HG03439 (cell line): ENCODE results near the gene PPM1A.

Experiments used
- ATAC-seq: cut with Tn5 transposase; IDR thresholded peaks from one replicate; pipeline ENCODE4 v1.9.1; 2021; ENCODE audit warnings: mild to moderate bottlenecking, moderate library complexity; ENCODE audit not compliant: unreplicated experiment

PPM1A gene

DNA sequence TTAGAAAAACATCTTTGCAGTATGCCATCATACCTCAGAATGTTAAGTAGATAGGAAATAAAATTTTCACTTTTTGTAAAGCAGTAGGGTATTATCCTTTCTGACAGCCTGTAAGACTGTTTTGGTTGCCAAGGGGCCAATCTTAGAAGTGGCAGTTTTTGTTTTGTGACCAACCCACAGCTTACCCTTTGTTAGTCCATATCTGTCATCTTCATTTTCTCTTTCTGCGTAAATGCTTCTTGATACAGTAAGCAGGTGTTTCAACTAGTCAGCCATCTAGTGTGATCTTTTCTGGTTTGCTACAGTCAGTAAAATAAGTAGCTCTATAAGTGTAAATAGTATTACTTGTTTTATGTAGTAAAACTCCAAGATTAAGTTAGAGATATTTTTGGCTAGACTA is 8.8 kb downstream of the PPM1A start:
- no peak for ATAC-seq

DNA sequence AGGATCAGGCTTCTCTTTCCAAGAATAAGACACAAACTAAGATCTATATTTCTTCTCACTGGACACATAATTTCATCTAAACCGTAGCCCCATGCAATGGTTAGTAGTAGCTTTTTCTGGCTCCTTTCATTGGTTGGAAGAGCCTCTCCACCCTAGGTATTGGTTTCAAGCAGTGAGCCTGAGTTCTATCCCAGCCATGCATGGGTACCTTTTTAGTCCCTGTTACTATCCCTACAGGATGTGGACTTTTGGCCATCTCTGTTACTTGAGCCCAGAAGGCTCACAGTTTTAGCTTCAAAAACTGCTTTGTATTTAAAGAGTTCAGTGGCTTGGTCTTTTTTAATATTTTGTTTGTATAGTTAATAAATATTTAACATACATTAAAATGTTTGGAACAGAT is 16.1 kb downstream of the PPM1A start:
- ATAC-seq, result no peak

DNA sequence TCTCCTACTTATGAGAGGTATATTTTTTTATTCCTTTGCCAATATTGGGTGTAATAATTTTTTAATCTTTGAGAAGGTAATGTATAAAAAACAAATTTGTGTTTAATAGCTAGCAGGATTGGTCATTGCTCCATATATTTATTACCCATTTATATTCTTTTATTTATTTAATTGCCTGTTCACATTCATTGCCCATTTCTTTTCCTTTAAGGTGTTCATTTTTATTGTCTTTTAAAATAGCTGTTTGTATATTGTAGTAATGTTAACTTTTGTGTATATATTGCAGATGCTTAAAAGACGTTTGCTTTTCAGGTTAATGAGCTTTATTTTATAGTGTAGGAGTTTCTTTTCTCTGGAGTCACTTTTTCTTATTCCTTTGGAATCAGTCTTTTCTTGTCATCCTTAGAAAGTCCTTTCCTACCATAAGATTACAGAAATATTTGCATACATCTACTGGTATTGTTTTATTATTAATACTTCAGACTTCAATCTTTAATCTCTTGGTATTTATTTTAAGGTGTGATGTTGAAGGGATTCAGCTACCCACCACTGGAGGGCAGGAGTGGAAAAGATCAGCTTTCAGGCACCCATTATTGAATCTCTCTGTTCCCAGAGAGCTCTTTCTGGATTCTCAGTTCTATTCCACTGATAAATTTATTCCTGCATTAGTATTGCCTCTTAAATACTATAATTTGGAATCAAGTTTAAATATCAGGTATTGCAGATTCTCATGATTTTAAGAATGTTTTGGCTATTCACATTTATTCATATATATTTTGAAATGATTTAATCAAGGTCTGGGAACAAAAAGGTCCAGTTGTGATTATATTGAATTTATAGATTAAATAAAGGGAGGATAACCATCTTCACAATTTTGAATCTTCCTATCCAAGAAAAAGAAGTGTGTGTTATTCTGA is 17.3 kb downstream of the PPM1A start:
- no peak for ATAC-seq

DNA sequence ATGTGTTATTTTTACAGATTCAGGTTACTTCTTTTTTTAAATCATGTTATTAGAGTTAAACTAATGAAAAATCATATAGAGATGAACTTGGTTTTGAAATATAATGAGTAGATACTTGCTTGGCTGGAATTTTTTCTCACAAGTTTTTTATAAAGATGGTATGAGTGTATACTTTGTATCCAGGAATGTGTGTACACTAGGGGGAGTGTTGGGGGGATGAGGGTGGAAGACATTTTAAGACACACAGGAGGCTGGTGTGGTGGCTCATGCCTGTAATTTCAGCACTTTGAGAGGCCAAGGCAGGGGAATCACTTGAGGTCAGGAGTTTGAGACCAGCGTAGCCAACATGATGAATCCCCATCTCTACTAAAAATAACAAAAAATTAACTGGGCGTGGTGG is 23.2 kb downstream of the PPM1A start:
- ATAC-seq, result no peak

- ATAC-seq, result no peak
These were observed 24.9 kb downstream of the PPM1A start for GRCh38 chr14:60273956-60274355.

- ATAC-seq, result no peak
These were observed 25.4 kb downstream of the PPM1A start for GRCh38 chr14:60274448-60274847.

DNA sequence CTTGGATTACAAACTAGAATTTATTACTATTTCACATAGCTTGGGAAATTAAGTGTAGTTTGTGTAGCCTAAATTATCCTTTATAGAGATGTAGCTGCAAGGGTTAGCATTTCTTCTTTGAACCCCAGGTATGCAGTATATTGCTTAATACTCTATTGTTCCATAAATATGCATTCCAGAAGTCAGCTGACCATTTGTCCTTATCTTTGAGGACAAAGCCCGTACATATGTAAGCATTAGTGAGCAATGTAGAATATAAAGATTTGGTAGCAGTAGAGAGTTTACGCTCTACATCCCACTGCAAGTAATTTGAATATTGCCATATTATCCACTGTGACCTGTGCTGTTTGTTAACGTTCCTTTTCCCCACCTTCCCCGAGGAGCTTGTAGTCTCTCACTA is 26.9 kb downstream of the PPM1A start:
- no peak for ATAC-seq

- ATAC-seq, result no peak
These were observed 27.3 kb downstream of the PPM1A start for GRCh38 chr14:60276347-60276746.

- ATAC-seq, result no peak
These were observed 28.7 kb downstream of the PPM1A start for GRCh38 chr14:60277605-60278190.

GRCh38 chr14:60278350-60278749 is 29.3 kb downstream of the PPM1A start:
- no peak for ATAC-seq

DNA sequence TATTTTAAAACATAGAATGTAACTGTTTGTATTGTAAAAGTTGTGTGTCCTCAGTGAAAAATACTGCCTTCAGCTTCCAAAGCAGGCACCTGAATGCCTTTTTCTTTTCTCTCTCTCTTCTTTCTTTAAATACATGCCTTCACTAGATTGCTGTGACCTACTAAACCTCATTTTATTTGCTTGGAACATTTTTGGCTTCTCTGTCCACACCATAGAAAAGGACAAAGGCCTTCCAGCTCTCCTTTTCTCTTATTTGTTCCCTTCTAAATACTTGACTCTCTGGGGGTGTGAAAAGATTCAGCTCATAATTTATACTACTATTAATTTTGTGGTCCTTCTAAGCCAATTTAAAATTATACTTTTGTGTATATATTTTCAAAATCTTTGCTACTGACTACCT is 38.4 kb downstream of the PPM1A start:
- no peak for ATAC-seq

DNA sequence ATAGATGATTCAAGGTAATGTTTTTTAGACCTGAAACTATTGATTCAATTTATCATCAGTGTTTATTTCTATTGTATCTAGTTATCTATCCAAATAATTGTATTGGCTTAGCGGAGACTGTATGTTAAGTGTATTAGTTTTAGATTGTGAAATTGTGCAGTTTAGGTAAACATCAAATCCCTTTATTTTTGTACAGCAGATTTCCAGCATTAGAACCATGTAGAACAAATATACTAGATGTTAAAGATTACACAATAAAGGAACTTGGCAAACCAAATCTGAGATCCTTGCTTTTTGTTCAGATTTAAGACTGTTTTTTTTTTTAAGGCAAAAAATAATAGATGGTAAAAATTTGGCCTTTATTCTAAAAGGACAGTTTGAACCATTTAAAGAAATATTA is 39.3 kb downstream of the PPM1A start:
- ATAC-seq, result no peak

- no peak for ATAC-seq
These were observed 45.5 kb downstream of the PPM1A start for GRCh38 chr14:60294411-60295069.

DNA sequence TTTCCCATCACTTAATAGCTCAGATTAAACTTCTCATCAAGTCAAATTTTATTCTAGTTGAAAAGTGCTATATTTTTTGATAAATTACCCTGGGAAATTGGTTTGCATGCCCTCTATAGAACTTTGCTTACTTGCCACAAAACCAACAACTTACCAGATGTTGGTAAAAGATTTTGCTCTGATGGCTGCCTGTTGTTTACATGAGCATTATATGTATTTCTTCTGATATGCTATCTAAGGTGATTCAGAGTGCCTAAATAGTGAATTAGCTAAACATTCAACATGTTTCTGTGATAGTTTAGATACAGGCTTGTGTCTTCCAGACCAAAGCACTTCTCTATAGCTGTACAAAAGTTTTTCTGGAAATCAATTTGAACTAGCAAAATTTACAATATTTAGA is 51.0 kb downstream of the PPM1A start:
- no peak for ATAC-seq

DNA sequence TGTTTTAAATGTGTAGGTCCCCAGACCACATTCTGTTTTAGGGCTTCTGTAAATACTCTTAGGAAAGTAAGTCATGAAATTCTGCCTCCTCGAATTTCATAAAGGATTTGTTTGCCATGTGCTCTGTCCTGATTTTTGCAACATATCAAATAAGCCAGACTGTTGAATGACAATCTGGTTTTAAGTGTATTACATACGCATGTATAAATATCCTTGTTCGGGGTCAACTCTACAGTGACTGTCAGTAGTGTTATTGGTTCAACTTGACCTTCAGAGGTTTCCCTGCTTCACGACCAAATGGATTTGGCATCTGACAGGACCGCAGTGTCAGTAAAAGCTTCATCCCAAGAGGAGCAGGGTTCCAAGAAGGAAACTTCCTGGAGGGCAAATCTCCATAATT is 52.7 kb downstream of the PPM1A start:
- no peak for ATAC-seq

DNA sequence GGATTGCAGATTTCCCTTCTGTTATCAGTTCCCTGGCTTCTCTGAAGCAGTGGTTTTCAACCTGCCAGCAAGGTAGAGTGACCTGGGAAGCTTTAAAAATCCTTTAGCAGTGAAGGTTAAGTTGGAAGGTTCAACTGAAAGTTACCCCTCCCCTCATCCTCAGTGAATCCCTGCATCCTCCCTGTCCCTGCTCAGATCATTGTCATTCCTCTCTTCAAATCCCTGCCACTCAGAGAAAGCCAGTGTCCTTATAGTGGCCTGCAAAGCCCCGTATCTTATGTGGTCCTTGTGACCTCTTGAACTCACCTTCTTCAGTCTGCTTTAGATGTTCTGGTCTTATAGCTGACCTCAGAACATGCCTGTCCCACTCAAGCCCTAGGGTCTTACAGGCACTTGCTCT is 53.6 kb downstream of the PPM1A start:
- ATAC-seq, result no peak

- no peak for ATAC-seq
These were observed 54.7 kb downstream of the PPM1A start for GRCh38 chr14:60303745-60304144.

DNA sequence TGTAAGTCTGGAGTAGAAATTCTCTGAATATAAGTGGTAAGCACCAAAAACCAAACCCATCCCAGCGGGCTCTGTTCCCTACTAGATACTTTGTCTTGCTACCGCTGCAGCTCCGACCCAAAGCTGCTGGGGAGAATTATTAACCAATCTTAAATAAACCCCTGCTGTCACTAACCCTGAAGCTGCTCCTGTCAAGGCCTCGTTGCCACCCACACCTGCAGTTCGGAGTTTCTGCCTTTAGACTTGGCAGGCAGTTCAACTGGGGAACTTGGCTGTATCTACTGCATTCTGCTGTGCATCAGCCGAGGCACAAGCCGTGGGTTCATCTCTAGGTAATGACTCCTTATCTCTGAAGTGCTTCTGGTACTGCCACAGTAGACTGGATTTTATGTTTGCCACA is 55.5 kb downstream of the PPM1A start:
- no peak for ATAC-seq

DNA sequence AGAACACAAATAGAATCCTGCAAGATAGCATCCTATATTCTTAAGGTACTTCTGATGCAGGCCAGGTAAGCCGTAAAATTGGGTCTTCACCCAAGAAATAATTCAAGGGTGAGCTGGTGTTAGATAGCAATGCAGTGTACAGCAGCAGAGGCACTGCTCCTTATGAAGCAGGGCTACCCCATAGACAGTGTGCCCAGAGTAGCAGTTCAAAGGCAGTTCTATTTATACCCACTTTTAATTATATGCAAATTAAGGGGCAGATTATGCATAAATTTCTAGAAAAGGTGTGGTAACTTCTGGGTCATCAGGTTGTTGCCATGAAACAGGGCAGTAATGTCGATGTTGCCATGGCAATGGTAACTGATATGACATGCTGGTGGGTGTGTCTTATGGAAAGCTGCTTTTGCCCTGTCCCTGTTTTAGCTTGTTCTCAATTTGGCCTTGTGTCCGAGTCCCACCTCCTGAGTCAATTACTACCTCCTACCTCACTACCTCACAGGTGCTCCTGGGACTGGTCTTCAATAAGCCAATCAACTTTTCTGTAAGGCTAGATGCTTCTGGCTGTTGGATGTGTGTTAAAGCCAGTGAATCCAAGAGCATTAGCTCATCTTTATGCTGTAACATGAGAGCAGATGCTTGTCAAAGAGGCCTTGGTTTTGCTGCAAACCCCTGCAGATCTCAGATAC is 61.0 kb downstream of the PPM1A start:
- ATAC-seq, result no peak

- ATAC-seq, result no peak
These were observed 62.4 kb downstream of the PPM1A start for GRCh38 chr14:60311417-60311816.

- no peak for ATAC-seq
These were observed 64.1 kb downstream of the PPM1A start for GRCh38 chr14:60313093-60313492.
